ENCODE results near the gene ARF1. TPM values are rescaled to one million over a fixed set of nuclear protein-coding genes. Genes with fewer than 3 reads are reported as not detected.
A peak's percentile ranks its signal among the peaks of the same experiment; 100 is the strongest.

ARF1 gene
- total and polyA plus RNA-seq, 8 donors = 267 to 455 (median 301) TPM

DNA sequence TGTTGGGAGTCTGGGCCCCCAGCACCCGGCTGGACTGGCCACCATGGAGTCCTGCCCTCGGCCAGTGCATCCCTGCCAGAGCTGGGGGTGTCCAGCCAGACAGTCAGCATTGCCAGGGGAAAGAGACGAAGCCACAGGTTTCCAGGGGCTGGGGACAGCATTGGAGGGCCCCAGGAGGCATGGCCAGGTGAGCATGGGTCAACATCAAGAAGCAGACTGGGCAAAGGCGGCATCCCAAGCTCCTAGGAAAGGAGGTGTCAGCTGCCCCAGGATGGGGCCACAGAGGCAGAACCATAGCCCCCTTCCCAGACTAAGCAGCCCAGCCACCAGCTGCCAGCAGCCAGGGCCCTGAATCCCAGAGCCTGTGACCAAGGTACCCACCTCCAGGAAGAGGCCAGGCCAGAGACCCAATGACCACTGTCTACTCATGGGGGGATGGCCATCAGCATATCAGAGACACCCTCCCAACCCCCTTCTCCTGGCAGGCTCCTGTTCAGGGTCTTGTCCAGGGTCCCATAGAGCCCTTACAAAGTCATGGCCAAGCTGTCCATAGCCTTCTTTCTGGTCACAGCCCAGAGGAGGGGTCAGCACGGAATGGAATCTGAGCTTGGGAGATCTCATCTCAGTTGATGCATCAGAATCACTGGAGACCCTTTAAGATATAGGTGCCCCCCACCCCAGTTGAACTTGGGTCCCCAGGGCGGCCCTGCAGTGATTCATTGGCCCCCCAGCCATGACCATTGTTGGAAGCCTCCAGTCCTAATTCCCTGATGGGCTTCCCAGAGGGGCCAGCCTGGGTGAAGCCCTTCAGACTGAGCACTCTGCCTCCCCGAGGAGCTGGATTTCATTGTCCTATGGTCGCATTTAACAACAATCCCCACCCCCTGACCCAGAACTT is 43.3 kb upstream of the ARF1 start:
- no peaks in the 10 kb centered on the region for H3K36me3 ChIP-seq
- H3K27me3 ChIP-seq = peaks cover 0 to 61% of the 10 kb centered on the region in 2 donors
- TF ChIP-seq, protein P1, sequence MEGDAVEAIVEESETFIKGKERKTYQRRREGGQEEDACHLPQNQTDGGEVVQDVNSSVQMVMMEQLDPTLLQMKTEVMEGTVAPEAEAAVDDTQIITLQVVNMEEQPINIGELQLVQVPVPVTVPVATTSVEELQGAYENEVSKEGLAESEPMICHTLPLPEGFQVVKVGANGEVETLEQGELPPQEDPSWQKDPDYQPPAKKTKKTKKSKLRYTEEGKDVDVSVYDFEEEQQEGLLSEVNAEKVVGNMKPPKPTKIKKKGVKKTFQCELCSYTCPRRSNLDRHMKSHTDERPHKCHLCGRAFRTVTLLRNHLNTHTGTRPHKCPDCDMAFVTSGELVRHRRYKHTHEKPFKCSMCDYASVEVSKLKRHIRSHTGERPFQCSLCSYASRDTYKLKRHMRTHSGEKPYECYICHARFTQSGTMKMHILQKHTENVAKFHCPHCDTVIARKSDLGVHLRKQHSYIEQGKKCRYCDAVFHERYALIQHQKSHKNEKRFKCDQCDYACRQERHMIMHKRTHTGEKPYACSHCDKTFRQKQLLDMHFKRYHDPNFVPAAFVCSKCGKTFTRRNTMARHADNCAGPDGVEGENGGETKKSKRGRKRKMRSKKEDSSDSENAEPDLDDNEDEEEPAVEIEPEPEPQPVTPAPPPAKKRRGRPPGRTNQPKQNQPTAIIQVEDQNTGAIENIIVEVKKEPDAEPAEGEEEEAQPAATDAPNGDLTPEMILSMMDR (IDR thresholded peaks at IDR 0.05) = no peak
- H3K4me3 ChIP-seq = no peak overlapping the region
- intact Hi-C loops (cut with DNase I) = no loop called here
- H3K27ac ChIP-seq = no peak overlapping the region
- DNase-seq (peak in 1 of 4 donors; percentile 23), ATAC-seq (no peak)
- peaks cover 0 to 9% of the 10 kb centered on the region in 2 donors for H3K4me1 ChIP-seq
- H3K9me3 ChIP-seq = no peaks in the 10 kb centered on the region

DNA sequence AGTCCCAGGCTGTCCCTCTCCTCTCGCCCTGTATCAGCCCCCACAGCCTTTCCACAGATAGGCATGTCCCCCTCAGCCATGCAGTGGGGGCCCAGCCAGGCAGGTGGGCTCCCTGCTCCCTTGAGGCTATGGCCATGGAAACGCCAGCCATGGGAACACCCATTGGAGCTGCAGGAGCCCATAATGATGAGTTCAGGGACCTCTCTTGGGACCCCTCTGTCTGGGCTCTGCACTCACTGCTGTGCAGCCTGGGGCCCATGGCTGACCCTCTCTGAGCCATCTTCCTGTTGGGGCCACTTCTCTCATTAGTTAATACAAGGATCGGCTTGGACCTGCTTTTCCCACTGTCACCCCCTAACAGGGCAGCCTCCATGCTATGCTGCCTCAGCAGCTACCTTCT is 42.5 kb upstream of the ARF1 start:
- H3K27ac ChIP-seq = no peak overlapping the region
- no peaks in the 10 kb centered on the region for H3K9me3 ChIP-seq
- ATAC-seq = no peak
- TF ChIP-seq, protein P1 (IDR thresholded peaks at IDR 0.05) = no peak
- intact Hi-C loops (cut with DNase I) = no loop called here
- H3K36me3 ChIP-seq = no peaks in the 10 kb centered on the region
- H3K4me3 ChIP-seq = no peak overlapping the region
- peaks cover 0 to 58% of the 10 kb centered on the region in 2 donors for H3K27me3 ChIP-seq
- peaks cover 0 to 9% of the 10 kb centered on the region in 2 donors for H3K4me1 ChIP-seq
- no peak for DNase-seq

DNA sequence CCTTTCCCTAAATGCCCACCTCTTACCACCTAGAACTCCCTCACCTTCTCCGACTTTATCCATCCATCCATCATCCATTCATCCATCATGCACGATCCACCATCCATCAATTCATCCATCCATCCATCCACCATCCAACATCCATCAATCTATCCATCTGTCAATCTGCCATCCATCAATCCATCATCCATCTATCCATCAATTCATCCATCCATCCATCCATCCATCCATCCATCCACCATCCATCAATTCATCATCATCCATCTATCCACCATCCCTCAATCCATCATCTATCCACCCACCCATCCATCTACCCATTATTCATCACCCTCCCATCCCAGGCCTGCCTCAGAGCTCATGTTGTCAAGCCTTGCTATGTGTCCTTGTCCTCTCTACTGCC is 41.2 kb upstream of the ARF1 start:
- Histone ChIP-seq H3K27ac (no peak overlapping the region), H3K9me3 (no peaks in the 10 kb centered on the region), H3K4me1 (peaks cover 0 to 9% of the 10 kb centered on the region in 2 donors), H3K4me3 (no peak overlapping the region), H3K36me3 (no peaks in the 10 kb centered on the region), H3K27me3 (peaks cover 0 to 45% of the 10 kb centered on the region in 2 donors)
- TF ChIP-seq, protein P1 (IDR thresholded peaks at IDR 0.05) = no peak
- DNase-seq (peak in 1 of 4 donors; percentile 18), ATAC-seq (no peak)
- intact Hi-C loops (cut with DNase I) = no loop called here

DNA sequence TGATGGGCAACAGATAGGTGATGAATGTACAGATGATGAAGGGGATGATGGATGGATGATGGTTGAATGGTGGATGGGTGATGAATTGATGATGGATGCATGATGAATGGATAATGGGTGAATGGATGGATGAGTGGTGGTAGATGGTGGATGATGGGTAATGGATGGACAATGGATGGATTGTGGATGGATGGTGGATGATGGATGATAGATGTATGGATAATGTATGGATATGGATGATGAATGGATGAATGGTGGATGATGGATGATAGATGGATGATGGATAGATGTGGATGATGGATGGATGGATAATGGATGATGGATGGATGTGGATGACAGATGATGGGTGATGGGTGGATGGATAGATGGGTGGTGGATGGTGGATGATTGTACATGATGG is 40.0 kb upstream of the ARF1 start:
- peaks cover 0 to 33% of the 10 kb centered on the region in 2 donors for H3K27me3 ChIP-seq
- TF ChIP-seq, protein P1 (IDR thresholded peaks at IDR 0.05) = no peak
- H3K27ac ChIP-seq = no peak overlapping the region
- H3K9me3 ChIP-seq = no peaks in the 10 kb centered on the region
- no peaks in the 10 kb centered on the region for H3K36me3 ChIP-seq
- ATAC-seq (no peak), DNase-seq (no peak)
- H3K4me1 ChIP-seq = peaks cover 0 to 7% of the 10 kb centered on the region in 2 donors
- intact Hi-C loops (cut with DNase I) = no loop called here
- no peak overlapping the region for H3K4me3 ChIP-seq

DNA sequence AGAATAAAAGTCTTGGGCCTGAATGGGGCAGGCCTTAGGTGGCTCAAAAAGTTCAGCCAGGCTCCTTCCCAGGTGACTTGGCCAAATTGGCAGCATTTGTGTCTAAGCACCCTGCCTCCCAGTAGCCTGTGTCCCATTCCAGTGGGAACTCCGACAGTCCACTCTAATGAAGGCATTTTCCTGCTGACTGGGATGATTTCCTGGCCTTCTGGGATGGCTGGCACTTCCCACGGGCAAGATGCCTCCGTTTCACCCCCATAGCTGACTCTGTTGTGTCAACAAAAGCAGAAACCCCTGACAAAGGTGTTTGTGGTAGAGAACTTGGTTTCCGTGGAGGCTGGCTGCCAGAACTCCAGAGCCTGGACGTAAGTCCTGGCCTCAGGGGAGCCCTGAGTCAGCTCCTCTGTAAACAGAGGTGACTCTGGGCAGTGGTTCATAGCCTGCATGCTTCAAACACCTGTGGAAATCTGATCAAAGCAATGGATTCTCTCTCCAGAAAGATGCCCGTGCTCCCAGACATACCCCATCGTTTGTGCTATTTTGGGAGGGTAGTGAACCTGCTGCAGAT is 39.1 kb upstream of the ARF1 start:
- DNase-seq (peak in 1 of 4 donors; percentile 48), ATAC-seq (peak; percentile 56)
- intact Hi-C loops (cut with DNase I) = no loop called here
- H3K36me3 ChIP-seq = no peaks in the 10 kb centered on the region
- no peaks in the 10 kb centered on the region for H3K9me3 ChIP-seq
- TF ChIP-seq, protein P1 (IDR thresholded peaks at IDR 0.05) = no peak
- no peak overlapping the region for H3K27ac ChIP-seq
- no peaks in the 10 kb centered on the region for H3K4me1 ChIP-seq
- H3K4me3 ChIP-seq = no peak overlapping the region
- H3K27me3 ChIP-seq = peaks cover 0 to 24% of the 10 kb centered on the region in 2 donors
